Astrocyte of the spinal cord (primary cell): Measurements from ENCODE around the gene COL23A1.
A peak's percentile ranks its signal among the peaks of the same experiment; 100 is the strongest.
"Not testable (repeated sequence)": the region's sequence is repeated elsewhere in the genome, so short reads cannot be mapped to it uniquely, and the experiment has no call there.

ENCODE experiments used
- DNase-seq: peaks from one replicate; pipeline ENCODE4 v3.0.0; 2011; ENCODE audit warnings: low read depth, low spot score
- H3K4me3 ChIP-seq: 2 replicates; pipeline ENCODE4 v1.5.1; 2011; ENCODE audit warnings: low read depth, mild to moderate bottlenecking, low read length, moderate library complexity
- CTCF ChIP-seq: IDR thresholded peaks from 2 replicates; pipeline ENCODE4 v1.5.1; 2012; ENCODE audit warnings: low read depth, mild to moderate bottlenecking, low read length, inconsistent platforms
- in situ Hi-C: cut with HindIII; loops from 2 replicates; pipeline ENCODE4 v1.10.0; 2017; ENCODE audit warnings: low sequenced_read_pairs

The COL23A1 gene

GRCh38 chr5:178199581-178200434 is 390.4 kb downstream of the COL23A1 start:
- TF ChIP-seq CTCF, result no peak
- no peak overlapping the region for H3K4me3 ChIP-seq
- no peak for DNase-seq
- in situ Hi-C loops, result no loop called here

- DNase-seq, result no peak
- no peak for TF ChIP-seq CTCF
- in situ Hi-C loops, result no loop called here
- H3K4me3 ChIP-seq, result no peak overlapping the region
These were observed 391.5 kb downstream of the COL23A1 start for GRCh38 chr5:178198706-178199105.

GRCh38 chr5:178198151-178198550 is 392.0 kb downstream of the COL23A1 start:
- in situ Hi-C loops, DNase-seq, H3K4me3 ChIP-seq: not testable (repeated sequence)

GRCh38 chr5:178196986-178197385 is 393.2 kb downstream of the COL23A1 start:
- DNase-seq, result no peak
- TF ChIP-seq CTCF, result peak; percentile 46
- no peak overlapping the region for H3K4me3 ChIP-seq
- in situ Hi-C loops, result no loop called here

GRCh38 chr5:178196281-178196812 is 393.8 kb downstream of the COL23A1 start:
- no peak overlapping the region for H3K4me3 ChIP-seq
- in situ Hi-C loops, result no loop called here
- no peak for DNase-seq
- TF ChIP-seq CTCF, result no peak

GRCh38 chr5:178194026-178194425 is 396.2 kb downstream of the COL23A1 start:
- no peak for DNase-seq
- no peak for TF ChIP-seq CTCF
- no peak overlapping the region for H3K4me3 ChIP-seq
- in situ Hi-C loops, result no loop called here

GRCh38 chr5:178193251-178193809 is 396.9 kb downstream of the COL23A1 start:
- H3K4me3 ChIP-seq, result no peak overlapping the region
- in situ Hi-C loops, result no loop called here
- no peak for DNase-seq
- no peak for TF ChIP-seq CTCF
